Neural cell (in vitro differentiated cells): ENCODE results near the gene FAM171A1. TPM values are rescaled to one million over a fixed set of nuclear protein-coding genes. Genes with fewer than 3 reads are reported as not detected.
A peak's percentile ranks its signal among the peaks of the same experiment; 100 is the strongest.

Experiments used
- H2AFZ ChIP-seq: fragments of 200-600, 300-800 bp; sonication (generic), shearing (Covaris generic); 2 replicates; pipeline ENCODE4 v1.6.0; 2014; ENCODE audit warnings: low read depth, mild to moderate bottlenecking, antibody characterized with exemption, low read length, moderate library complexity
- H3F3A ChIP-seq: fragments of 200-600 bp; shearing (Covaris generic); 2 replicates; pipeline ENCODE4 v1.6.1; 2016; ENCODE audit warnings: mild to moderate bottlenecking, moderate library complexity, mixed read lengths, antibody characterized with exemption, low read length; ENCODE audit not compliant: insufficient read depth, poor library complexity, severe bottlenecking
- H3K27ac ChIP-seq: fragments of 200-600, 300-800 bp; sonication (generic), shearing (Covaris generic); 2 replicates; pipeline ENCODE4 v1.5.1; 2014; ENCODE audit warnings: mild to moderate bottlenecking, low read length, moderate library complexity
- H3K27me3 ChIP-seq: fragments of 300-800, 200-600 bp; sonication (generic), shearing (Covaris generic); 2 replicates; pipeline ENCODE4 v1.6.0; 2014; ENCODE audit warnings: mild to moderate bottlenecking, low read depth, low read length, moderate library complexity; ENCODE audit not compliant: insufficient read depth
- H3K36me3 ChIP-seq: fragments of 300-800, 200-600 bp; sonication (generic), shearing (Covaris generic); 2 replicates; pipeline ENCODE4 v1.5.1; 2014; ENCODE audit warnings: mild to moderate bottlenecking, antibody characterized with exemption, low read length, moderate library complexity; ENCODE audit not compliant: insufficient read depth
- H3K4me2 ChIP-seq: fragments of 300-800, 200-600 bp; sonication (generic), shearing (Covaris generic); 2 replicates; pipeline ENCODE4 v1.6.0; 2014; ENCODE audit warnings: mild to moderate bottlenecking, low read length
- H3K4me3 ChIP-seq: fragments of 300-800, 200-600 bp; sonication (generic), shearing (Covaris generic); 2 replicates; pipeline ENCODE4 v1.5.1; 2014; ENCODE audit warnings: mild to moderate bottlenecking, low read length, moderate library complexity
- H3K79me2 ChIP-seq: fragments of 200-600 bp; shearing (Covaris generic); replicated peaks from 2 replicates; pipeline ENCODE4 v1.6.0; 2014; ENCODE audit warnings: mild to moderate bottlenecking, low read length, moderate library complexity; ENCODE audit not compliant: insufficient read depth
- H3K9ac ChIP-seq: fragments of 300-800, 200-600 bp; sonication (generic), shearing (Covaris generic); 2 replicates; pipeline ENCODE4 v1.6.1; 2016; ENCODE audit warnings: mild to moderate bottlenecking, low read length, mixed read lengths
- H3K9me2 ChIP-seq: fragments of 200-600 bp; shearing (Covaris generic); 2 replicates; pipeline ENCODE4 v1.6.1; 2016; ENCODE audit warnings: mild to moderate bottlenecking, low read length, mixed read lengths; ENCODE audit not compliant: insufficient read depth
- H3K9me3 ChIP-seq: fragments of 200-600, 300-800 bp; sonication (generic), shearing (Covaris generic); 2 replicates; pipeline ENCODE4 v1.6.1; 2016; ENCODE audit warnings: mild to moderate bottlenecking, mixed run types, low read length, moderate library complexity, mixed read lengths
- H4K20me1 ChIP-seq: fragments of 200-600 bp; shearing (Covaris generic); 2 replicates; pipeline ENCODE4 v1.6.1; 2016; ENCODE audit warnings: mild to moderate bottlenecking, mixed run types; ENCODE audit not compliant: insufficient read depth
- EP300 ChIP-seq: fragments of 450-650 bp; conservative IDR thresholded peaks from 2 replicates; pipeline ENCODE4 v1.6.1; 2014; ENCODE audit warnings: antibody characterized with exemption, mild to moderate bottlenecking, moderate library complexity; ENCODE audit not compliant: poor library complexity, severe bottlenecking
- EZH2 ChIP-seq: fragments of 200-600, 300-800 bp; shearing (Covaris generic), sonication (generic); IDR thresholded peaks from 2 replicates; pipeline ENCODE4 v1.6.1; 2014; ENCODE audit warnings: antibody characterized with exemption, low read length, borderline replicate concordance, mild to moderate bottlenecking; ENCODE audit not compliant: insufficient read depth, poor library complexity, severe bottlenecking
- MXI1 ChIP-seq: fragments of 450-650 bp; conservative IDR thresholded peaks from 2 replicates; pipeline ENCODE4 v1.6.1; 2014; ENCODE audit warnings: antibody characterized with exemption, mild to moderate bottlenecking; ENCODE audit not compliant: poor library complexity, severe bottlenecking
- POLR2AphosphoS5 ChIP-seq: IDR thresholded peaks from 2 replicates; pipeline ENCODE4 v1.6.1; 2012
- RAD21 ChIP-seq: fragments of 450-650 bp; conservative IDR thresholded peaks from 2 replicates; pipeline ENCODE4 v1.6.1; 2014; ENCODE audit warnings: antibody characterized with exemption, mild to moderate bottlenecking, moderate library complexity
- SMC3 ChIP-seq: fragments of 450-650 bp; conservative IDR thresholded peaks from 2 replicates; pipeline ENCODE4 v1.6.1; 2014; ENCODE audit warnings: antibody characterized with exemption, mild to moderate bottlenecking, moderate library complexity; ENCODE audit not compliant: poor library complexity
- TAF1 ChIP-seq: IDR thresholded peaks from 2 replicates; pipeline ENCODE4 v1.6.1; 2012; ENCODE audit warnings: low read depth
- polyA plus RNA-seq: library from polyadenylated mRNA; depleted of rRNA; stranded (reverse); fragments of >200 nt; gene quantifications from 2 replicates; pipeline ENCODE4 v1.2.3, GENCODE V29; 2014
- TF ChIP-seq, protein P1 (sequence below): fragments of 450-650 bp; IDR thresholded peaks from 2 replicates; pipeline ENCODE4 v1.5.1; 2014; ENCODE audit warnings: antibody characterized with exemption, mild to moderate bottlenecking, moderate library complexity; ENCODE audit not compliant: poor library complexity, severe bottlenecking
- TF ChIP-seq, protein P2 (sequence below): IDR thresholded peaks from 2 replicates; pipeline ENCODE4 v1.6.1; 2012; ENCODE audit warnings: borderline replicate concordance

Gene FAM171A1
- polyA plus RNA-seq, 1 donor from 2014 or later = 28.8 TPM

DNA sequence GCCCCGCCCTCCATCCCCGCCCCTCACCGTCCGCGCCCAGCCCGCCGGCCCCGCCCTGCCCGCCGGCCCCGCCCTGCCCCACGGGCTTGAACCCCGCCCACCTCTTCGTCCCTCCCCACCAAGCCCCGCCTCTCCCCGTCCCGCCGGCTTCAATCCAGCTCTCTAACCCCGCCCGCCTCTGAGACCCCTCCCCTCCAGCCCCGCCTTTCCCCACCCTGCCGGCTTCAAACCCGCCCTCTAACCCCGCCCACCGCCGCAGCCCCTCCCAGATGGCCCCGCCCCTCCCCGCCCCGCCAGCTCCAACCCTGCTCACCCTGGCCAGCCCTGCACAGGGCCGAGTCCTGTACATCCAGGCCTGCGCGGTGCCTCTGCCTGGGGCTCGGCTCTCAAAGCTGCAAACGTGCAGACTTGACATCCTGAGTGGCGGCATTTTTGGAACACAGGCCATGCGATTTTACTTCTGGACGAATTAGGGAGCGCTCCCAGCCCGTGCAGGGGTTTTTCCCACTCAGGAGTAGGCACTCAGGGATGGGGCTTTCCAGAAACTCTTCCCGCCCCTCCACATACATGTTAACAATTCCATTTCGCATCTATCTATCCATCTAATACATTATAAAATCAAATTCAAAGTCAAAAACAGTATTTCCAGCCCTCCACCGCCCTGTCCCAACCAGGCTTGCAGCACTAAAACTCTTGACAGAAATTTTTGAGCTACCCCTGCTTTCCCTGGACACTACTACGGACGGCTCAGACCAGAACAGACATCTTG lies 202.1 kb downstream of the FAM171A1 start:
- Histone ChIP-seq H3K36me3 (no peaks in the 10 kb centered on the region), H3K27me3 (no peaks in the 10 kb centered on the region), H3K9me2 (no peaks in the 10 kb centered on the region), H3K79me2 (peaks cover 8% of the 10 kb centered on the region), H3K4me2 (no peak overlapping the region), H3K27ac (no peak overlapping the region), H4K20me1 (no peaks in the 10 kb centered on the region), H3F3A (no peaks in the 10 kb centered on the region), H2AFZ (no peak overlapping the region), H3K9ac (no peak overlapping the region), H3K9me3 (no peaks in the 10 kb centered on the region), H3K4me3 (peak overlapping the region; percentile 59)
- TF ChIP-seq, protein P1, sequence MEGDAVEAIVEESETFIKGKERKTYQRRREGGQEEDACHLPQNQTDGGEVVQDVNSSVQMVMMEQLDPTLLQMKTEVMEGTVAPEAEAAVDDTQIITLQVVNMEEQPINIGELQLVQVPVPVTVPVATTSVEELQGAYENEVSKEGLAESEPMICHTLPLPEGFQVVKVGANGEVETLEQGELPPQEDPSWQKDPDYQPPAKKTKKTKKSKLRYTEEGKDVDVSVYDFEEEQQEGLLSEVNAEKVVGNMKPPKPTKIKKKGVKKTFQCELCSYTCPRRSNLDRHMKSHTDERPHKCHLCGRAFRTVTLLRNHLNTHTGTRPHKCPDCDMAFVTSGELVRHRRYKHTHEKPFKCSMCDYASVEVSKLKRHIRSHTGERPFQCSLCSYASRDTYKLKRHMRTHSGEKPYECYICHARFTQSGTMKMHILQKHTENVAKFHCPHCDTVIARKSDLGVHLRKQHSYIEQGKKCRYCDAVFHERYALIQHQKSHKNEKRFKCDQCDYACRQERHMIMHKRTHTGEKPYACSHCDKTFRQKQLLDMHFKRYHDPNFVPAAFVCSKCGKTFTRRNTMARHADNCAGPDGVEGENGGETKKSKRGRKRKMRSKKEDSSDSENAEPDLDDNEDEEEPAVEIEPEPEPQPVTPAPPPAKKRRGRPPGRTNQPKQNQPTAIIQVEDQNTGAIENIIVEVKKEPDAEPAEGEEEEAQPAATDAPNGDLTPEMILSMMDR = no peak
- no peak for TF ChIP-seq POLR2AphosphoS5
- TF ChIP-seq MXI1 = no peak
- no peak for TF ChIP-seq EZH2
- no peak for TF ChIP-seq SMC3

- peak within 1 kb of the TSS; percentile 97 for H3K4me2 ChIP-seq
- H3K27me3 ChIP-seq = no peaks in the 10 kb centered on the region
- no peaks in the 10 kb centered on the region for H3K9me2 ChIP-seq
- H3K27ac ChIP-seq = no peak within 1 kb of the TSS
- peak within 1 kb of the TSS; percentile 83 for H2AFZ ChIP-seq
- TF ChIP-seq POLR2AphosphoS5 (peak; percentile 86), TAF1 (peak; percentile 29), EP300 (no peak), MXI1 (peak; percentile 87), SMC3 (peak; percentile 26), RAD21 (peak; percentile 42), EZH2 (no peak)
- TF ChIP-seq, protein P1 = peak; percentile 64
- TF ChIP-seq, protein P2, sequence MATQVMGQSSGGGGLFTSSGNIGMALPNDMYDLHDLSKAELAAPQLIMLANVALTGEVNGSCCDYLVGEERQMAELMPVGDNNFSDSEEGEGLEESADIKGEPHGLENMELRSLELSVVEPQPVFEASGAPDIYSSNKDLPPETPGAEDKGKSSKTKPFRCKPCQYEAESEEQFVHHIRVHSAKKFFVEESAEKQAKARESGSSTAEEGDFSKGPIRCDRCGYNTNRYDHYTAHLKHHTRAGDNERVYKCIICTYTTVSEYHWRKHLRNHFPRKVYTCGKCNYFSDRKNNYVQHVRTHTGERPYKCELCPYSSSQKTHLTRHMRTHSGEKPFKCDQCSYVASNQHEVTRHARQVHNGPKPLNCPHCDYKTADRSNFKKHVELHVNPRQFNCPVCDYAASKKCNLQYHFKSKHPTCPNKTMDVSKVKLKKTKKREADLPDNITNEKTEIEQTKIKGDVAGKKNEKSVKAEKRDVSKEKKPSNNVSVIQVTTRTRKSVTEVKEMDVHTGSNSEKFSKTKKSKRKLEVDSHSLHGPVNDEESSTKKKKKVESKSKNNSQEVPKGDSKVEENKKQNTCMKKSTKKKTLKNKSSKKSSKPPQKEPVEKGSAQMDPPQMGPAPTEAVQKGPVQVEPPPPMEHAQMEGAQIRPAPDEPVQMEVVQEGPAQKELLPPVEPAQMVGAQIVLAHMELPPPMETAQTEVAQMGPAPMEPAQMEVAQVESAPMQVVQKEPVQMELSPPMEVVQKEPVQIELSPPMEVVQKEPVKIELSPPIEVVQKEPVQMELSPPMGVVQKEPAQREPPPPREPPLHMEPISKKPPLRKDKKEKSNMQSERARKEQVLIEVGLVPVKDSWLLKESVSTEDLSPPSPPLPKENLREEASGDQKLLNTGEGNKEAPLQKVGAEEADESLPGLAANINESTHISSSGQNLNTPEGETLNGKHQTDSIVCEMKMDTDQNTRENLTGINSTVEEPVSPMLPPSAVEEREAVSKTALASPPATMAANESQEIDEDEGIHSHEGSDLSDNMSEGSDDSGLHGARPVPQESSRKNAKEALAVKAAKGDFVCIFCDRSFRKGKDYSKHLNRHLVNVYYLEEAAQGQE = no peak
- no peaks in the 10 kb centered on the region for H3F3A ChIP-seq
- no peaks in the 10 kb centered on the region for H3K36me3 ChIP-seq
- H4K20me1 ChIP-seq = no peaks in the 10 kb centered on the region
- peak within 1 kb of the TSS; percentile 95 for H3K4me3 ChIP-seq
- H3K79me2 ChIP-seq = peaks cover 8% of the 10 kb centered on the region
- no peaks in the 10 kb centered on the region for H3K9me3 ChIP-seq
- peak within 1 kb of the TSS; percentile 74 for H3K9ac ChIP-seq
These were observed 202.8 kb downstream of the FAM171A1 start, which contains the start of gene NMT2 for GRCh38 chr10:15168291-15168785. Gene NMT2, minus strand, starts transcription at chr10:15168693. Its CDS starts 81 bp downstream, at chr10:15168612.
